HEK293T (cell line): ENCODE measurements around the gene SELENOF.

Experiments
- CTCF ChIA-PET: fragments of 350-600 bp; formaldehyde crosslinking; extraction: SDS; loops from one replicate; lab custom pipeline; 2021; ENCODE audit warnings: antibody characterized with exemption, inconsistent platforms; lab: Yijun Ruan, JAX
- POLR2A ChIA-PET: fragments of 350-600 bp; formaldehyde crosslinking; extraction: SDS; loops from one replicate; lab custom pipeline; 2020; ENCODE audit warnings: antibody characterized with exemption, inconsistent platforms; lab: Yijun Ruan, JAX
- DNase-seq: peaks from one replicate; pipeline ENCODE4 v3.0.0; 2012; ENCODE audit warnings: mixed read lengths; ENCODE audit errors: extremely low spot score
- ARNT ChIP-seq: fragments of 450-650 bp; IDR thresholded peaks from 2 replicates; pipeline ENCODE4 v1.6.1; 2017; ENCODE audit warnings: mild to moderate bottlenecking
- BHLHE40 ChIP-seq: fragments of 450-650 bp; IDR thresholded peaks from 2 replicates; pipeline ENCODE4 v1.6.1; 2016; ENCODE audit warnings: mild to moderate bottlenecking, moderate library complexity, borderline replicate concordance
- CTBP1 ChIP-seq: fragments of 450-650 bp; IDR thresholded peaks from 2 replicates; pipeline ENCODE4 v1.6.1; 2016; ENCODE audit warnings: borderline replicate concordance
- ELF4 ChIP-seq: fragments of 450-650 bp; IDR thresholded peaks from 2 replicates; pipeline ENCODE4 v1.6.1; 2017; ENCODE audit warnings: antibody characterized with exemption
- FOXA1 ChIP-seq: fragments of 450-650 bp; IDR thresholded peaks from 2 replicates; pipeline ENCODE4 v1.6.1; 2016; ENCODE audit warnings: mild to moderate bottlenecking
- FOXK2 ChIP-seq: fragments of 450-650 bp; IDR thresholded peaks from 2 replicates; pipeline ENCODE4 v1.6.1; 2016; ENCODE audit warnings: mild to moderate bottlenecking
- FOXM1 ChIP-seq: fragments of 450-650 bp; IDR thresholded peaks from 2 replicates; pipeline ENCODE4 v1.6.1; 2017; ENCODE audit warnings: mild to moderate bottlenecking, borderline replicate concordance
- HDGF ChIP-seq: fragments of 450-650 bp; IDR thresholded peaks from 2 replicates; pipeline ENCODE4 v1.6.1; 2017; ENCODE audit warnings: antibody characterized with exemption, borderline replicate concordance
- L3MBTL2 ChIP-seq: fragments of 450-650 bp; conservative IDR thresholded peaks from 2 replicates; pipeline ENCODE4 v1.6.1; 2016; ENCODE audit warnings: mild to moderate bottlenecking
- LEF1 ChIP-seq: fragments of 450-650 bp; IDR thresholded peaks from 2 replicates; pipeline ENCODE4 v1.6.1; 2017; ENCODE audit warnings: mild to moderate bottlenecking, borderline replicate concordance
- NFRKB ChIP-seq: fragments of 450-650 bp; IDR thresholded peaks from 2 replicates; pipeline ENCODE4 v1.6.1; 2016; ENCODE audit warnings: mild to moderate bottlenecking, moderate library complexity
- SP1 ChIP-seq: fragments of 450-650 bp; IDR thresholded peaks from 2 replicates; pipeline ENCODE4 v1.6.1; 2017
- SUZ12 ChIP-seq: fragments of 450-650 bp; IDR thresholded peaks from 2 replicates; pipeline ENCODE4 v1.6.1; 2016; ENCODE audit warnings: mild to moderate bottlenecking
- TARDBP ChIP-seq: fragments of 450-650 bp; IDR thresholded peaks from 2 replicates; pipeline ENCODE4 v1.6.1; 2016
- ZNF384 ChIP-seq: fragments of 450-650 bp; IDR thresholded peaks from 2 replicates; pipeline ENCODE4 v1.6.1; 2016
- TF ChIP-seq, protein P1 (sequence below): fragments of 450-650 bp; IDR thresholded peaks from 2 replicates; pipeline ENCODE4 v1.6.1; 2016

The SELENOF gene

DNA sequence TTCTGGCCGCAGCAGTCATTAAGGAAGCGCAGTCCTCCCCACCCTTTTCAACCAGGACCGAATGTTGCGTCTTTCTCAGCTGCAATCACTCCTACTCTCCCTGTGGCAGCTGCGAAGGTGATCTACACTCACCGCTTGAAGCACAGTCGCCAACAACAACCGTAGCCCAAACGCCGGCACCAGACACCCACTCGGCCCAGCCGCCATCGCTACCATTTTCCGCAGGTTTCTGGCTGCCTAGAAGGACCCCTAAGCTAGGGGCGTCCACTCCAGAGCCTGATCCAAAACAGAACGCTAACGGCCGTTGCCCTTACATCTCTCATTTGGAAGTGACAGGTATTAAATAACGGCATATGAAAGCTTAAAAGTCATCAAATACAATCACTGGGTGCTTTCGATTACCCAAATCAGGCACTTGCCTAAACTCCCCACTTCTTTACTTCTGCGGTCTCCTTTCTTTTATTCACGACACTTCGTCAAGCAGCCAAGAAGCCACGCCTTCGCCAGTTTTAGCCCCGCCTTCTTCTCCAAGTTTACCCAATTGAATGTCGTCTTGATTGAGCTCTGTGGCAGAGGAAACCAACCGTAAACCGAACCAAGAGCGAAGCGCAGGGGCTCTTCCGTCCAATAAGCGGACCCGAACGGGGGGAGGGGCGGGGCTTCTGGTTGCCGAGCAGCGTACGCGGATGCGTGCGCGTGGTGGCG, at the start of gene SELENOF:
SELENOF (minus strand) TSS at position 231 of the 705 bp plus-strand sequence; CDS start at position 216, 15 bp downstream.
- POLR2A ChIA-PET, result interaction anchor here (0.5 to 2.9 kb wide), 27 partner anchors 9 to 414 kb away, joined by 3 to 24 read pairs (median 4); partner anchors contain the start of gene LMO4
- CTCF ChIA-PET, result interaction anchor here (1.2 kb wide), 1 partner anchor 111 kb away, joined by 3 read pairs; no protein-coding TSS in a partner anchor
- peak; percentile 97 for DNase-seq
- peak; percentile 72 for TF ChIP-seq NFRKB
- TF ChIP-seq, protein P1, sequence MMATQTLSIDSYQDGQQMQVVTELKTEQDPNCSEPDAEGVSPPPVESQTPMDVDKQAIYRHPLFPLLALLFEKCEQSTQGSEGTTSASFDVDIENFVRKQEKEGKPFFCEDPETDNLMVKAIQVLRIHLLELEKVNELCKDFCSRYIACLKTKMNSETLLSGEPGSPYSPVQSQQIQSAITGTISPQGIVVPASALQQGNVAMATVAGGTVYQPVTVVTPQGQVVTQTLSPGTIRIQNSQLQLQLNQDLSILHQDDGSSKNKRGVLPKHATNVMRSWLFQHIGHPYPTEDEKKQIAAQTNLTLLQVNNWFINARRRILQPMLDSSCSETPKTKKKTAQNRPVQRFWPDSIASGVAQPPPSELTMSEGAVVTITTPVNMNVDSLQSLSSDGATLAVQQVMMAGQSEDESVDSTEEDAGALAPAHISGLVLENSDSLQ, result peak; percentile 72; the same call in 1 of the 2 replicates
- no peak for TF ChIP-seq SUZ12

DNA sequence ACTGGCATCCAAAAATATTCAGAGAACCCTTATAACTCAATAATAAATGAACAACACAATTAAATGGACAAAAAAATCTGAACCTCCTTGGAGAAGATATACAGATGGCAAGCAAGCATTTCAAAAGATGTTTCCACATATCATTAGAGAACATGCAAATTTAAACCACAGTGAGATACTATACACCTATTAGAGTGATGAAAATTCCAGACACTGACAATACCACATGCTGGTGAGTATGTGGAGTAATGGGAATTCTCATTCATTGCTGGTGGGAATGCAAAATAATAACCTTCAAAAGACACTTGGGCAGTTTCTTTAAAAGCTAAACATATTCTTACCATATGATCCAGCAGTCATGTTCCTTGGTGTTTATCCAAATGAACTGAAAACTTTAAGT, 46.6 kb upstream of the SELENOF start:
- POLR2A ChIA-PET, result no interaction called here
- TF ChIP-seq CTBP1 (no peak), FOXA1 (no peak), HDGF (no peak), ARNT (no peak), L3MBTL2 (no peak), LEF1 (no peak), SUZ12 (no peak), FOXK2 (no peak), FOXM1 (no peak)
- DNase-seq, result no peak
- CTCF ChIA-PET, result interaction anchor here (0.9 kb wide), 1 partner anchor 180 kb away, joined by 4 read pairs; no protein-coding TSS in a partner anchor

DNA sequence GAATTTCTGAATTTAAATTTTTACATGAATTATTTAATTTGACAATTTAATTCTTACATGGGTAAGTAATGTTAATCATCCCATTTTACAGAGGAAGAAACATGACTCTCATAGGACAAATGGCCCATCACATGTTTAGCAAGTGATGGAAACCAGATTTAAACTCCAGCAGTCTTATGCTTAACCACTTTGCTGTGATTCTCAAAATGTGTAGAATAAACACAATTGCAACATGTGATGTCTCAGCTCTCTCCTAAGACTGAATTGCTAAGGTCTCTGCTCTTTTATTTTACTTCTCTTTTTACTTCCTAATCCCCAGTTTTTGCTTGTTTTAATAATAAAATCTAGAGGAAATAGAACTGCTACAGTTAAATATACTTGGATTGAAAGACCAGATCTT, 43.3 kb upstream of the SELENOF start:
- ChIA-PET CTCF (interaction anchor here (0.7 kb wide), 1 partner anchor 9 kb away, joined by 5 read pairs; no protein-coding TSS in a partner anchor), POLR2A (no interaction called here)
- DNase-seq, result no peak
- TF ChIP-seq FOXA1 (no peak), TARDBP (no peak), BHLHE40 (no peak), HDGF (no peak), ARNT (no peak), SUZ12 (no peak), CTBP1 (no peak), FOXK2 (no peak), LEF1 (no peak), FOXM1 (no peak), NFRKB (no peak)

DNA sequence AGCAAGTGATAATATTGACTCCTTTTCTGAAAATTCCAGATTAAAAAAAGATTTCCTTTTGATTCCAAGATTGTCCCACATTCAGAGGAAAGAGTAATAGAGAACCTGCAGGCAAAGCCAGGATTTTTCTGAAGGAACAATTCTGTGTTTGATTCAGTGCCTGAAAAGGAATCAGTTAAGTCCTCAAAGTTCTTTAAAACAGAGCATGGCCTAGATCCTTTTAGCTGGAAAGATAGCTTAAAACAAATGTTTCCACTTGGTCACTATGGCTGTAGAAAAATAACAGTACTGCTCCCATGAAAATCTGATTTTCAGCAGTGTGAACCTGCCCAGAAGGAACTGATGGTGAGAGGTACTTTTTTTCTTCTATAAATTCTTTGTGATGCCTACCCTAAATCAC, 42.3 kb upstream of the SELENOF start:
- TF ChIP-seq CTBP1, result no peak
- TF ChIP-seq FOXA1, result no peak
- no peak for TF ChIP-seq LEF1
- TF ChIP-seq ZNF384, result no peak
- no peak for TF ChIP-seq SUZ12
- ChIA-PET CTCF (no interaction called here), POLR2A (interaction anchor here (1.0 kb wide), 1 partner anchor 42 kb away, joined by 4 read pairs; the partner anchor contains the start of gene HS2ST1)
- no peak for DNase-seq

DNA sequence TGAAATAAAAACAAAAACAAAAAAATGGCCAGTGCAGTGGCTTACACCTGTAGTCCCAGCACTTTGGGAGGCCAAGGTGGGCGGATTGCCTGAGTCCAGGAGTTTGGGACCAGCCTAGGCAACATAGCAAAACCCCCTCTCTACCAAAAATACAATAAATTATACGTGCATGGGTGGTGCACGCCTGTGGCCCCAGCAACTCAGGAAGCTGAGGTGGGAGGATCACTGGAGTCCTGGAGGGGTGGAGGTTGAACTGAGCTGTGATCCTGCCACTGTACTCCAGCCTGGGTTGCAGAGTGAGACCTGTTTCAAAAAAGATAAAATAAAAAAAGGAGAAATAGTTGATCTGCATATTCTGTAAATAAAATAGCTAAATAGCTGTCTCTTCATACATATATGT, 41.8 kb upstream of the SELENOF start:
- ChIA-PET POLR2A (interaction anchor here (1.0 kb wide), 1 partner anchor 41 kb away, joined by 4 read pairs; the partner anchor contains the start of gene HS2ST1), CTCF (no interaction called here)
- no peak for DNase-seq
- TF ChIP-seq, protein P1, result no peak
- TF ChIP-seq FOXK2 (no peak), ELF4 (no peak), LEF1 (no peak), NFRKB (no peak), HDGF (no peak), FOXA1 (no peak), FOXM1 (no peak)

DNA sequence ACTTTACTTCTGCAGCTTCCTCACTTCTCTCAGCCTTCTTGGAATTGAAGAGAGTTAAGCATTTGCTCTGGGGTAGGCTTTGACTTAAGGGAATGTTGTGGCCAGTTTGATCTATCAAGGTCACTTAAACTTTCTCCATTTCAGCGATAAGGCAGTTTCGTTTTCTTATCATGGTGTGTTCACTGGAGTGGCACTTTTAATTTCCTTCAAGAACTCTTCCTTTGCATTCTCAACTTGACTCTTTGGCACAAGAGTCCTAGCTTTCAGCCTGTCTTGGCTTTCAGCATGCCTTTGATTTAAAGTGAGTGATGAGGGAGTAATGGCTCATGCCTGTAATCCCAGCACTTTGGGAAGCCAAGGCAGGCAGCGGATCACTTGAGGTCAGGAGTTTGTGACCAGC, 39.2 kb upstream of the SELENOF start:
- POLR2A ChIA-PET, result no interaction called here
- TF ChIP-seq SP1 (no peak), ZNF384 (no peak), ARNT (no peak), FOXA1 (no peak), FOXM1 (no peak)
- CTCF ChIA-PET, result no interaction called here
- DNase-seq, result no peak

DNA sequence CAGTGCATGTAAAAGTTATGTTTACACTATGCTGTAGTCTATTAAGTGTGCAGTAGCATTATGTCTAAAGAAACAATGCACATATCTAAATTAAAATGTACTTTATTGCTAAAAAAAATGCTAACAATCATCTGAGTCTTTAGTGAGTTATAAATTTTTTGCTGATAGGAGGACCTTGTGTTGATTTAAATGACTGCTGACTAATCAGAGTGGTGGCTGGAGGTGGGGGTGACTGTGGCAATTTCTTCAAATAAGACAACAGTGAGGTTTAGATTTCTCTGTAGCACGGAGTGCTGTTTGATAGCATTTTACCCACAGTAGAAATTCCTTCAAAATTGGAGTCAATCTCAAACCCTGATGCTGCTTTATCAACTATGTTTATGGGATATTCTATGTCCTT, 37.5 kb upstream of the SELENOF start:
- ChIA-PET CTCF (no interaction called here), POLR2A (interaction anchor here (1.0 kb wide), 1 partner anchor 37 kb away, joined by 3 read pairs; the partner anchor contains the start of genes HS2ST1 and SELENOF)
- no peak for TF ChIP-seq L3MBTL2
- TF ChIP-seq TARDBP, result no peak
- no peak for TF ChIP-seq CTBP1
- TF ChIP-seq BHLHE40, result no peak
- no peak for TF ChIP-seq LEF1
- no peak for TF ChIP-seq HDGF
- TF ChIP-seq ZNF384, result no peak
- TF ChIP-seq, protein P1, result no peak
- no peak for TF ChIP-seq SUZ12
- TF ChIP-seq FOXA1, result no peak
- TF ChIP-seq FOXM1, result no peak
- TF ChIP-seq FOXK2, result no peak
- no peak for TF ChIP-seq ARNT
- TF ChIP-seq SP1, result no peak
- no peak for DNase-seq
